Hepatocyte (in vitro differentiated cells): Measurements from ENCODE around the gene AKR1E2.

Source experiments
- EZH2 ChIP-seq: fragments of 200-600 bp; sonication (generic); IDR thresholded peaks from 2 replicates; pipeline ENCODE4 v1.6.1; 2016; ENCODE audit warnings: antibody characterized with exemption, mild to moderate bottlenecking, borderline replicate concordance
- EZH2phosphoT487 ChIP-seq: fragments of 200-600 bp; sonication (generic); IDR thresholded peaks from one replicate; pipeline ENCODE4 v1.6.1; 2018; ENCODE audit warnings: antibody characterized with exemption, mild to moderate bottlenecking, low read depth, moderate library complexity; ENCODE audit not compliant: unreplicated experiment, severe bottlenecking
- TF ChIP-seq, protein P1 (sequence below): fragments of 200-600 bp; sonication (generic); IDR thresholded peaks from 2 replicates; pipeline ENCODE4 v1.5.1; 2016; ENCODE audit warnings: antibody characterized with exemption, mild to moderate bottlenecking; ENCODE audit not compliant: poor library complexity

DNA sequence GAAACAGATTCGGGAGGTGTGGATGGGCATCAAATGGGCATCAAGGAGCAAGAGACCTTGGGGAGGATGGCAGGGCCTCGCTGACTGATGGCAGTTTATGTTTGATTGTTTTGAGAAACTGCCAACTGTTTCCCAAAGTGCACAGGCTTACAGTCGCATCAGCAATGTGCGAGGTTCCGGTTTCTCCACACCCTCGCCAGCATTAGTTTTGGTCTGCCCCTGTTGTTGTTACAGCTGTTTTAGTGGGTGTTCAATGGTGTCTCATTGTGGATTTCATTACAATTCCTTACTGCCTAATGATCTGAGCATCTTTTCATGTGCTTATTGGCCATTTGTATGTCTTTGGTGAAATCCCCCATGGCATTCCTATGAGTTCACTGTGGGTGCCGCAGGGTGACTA is 24.4 kb downstream of the AKR1E2 start:
- TF ChIP-seq, protein P1, sequence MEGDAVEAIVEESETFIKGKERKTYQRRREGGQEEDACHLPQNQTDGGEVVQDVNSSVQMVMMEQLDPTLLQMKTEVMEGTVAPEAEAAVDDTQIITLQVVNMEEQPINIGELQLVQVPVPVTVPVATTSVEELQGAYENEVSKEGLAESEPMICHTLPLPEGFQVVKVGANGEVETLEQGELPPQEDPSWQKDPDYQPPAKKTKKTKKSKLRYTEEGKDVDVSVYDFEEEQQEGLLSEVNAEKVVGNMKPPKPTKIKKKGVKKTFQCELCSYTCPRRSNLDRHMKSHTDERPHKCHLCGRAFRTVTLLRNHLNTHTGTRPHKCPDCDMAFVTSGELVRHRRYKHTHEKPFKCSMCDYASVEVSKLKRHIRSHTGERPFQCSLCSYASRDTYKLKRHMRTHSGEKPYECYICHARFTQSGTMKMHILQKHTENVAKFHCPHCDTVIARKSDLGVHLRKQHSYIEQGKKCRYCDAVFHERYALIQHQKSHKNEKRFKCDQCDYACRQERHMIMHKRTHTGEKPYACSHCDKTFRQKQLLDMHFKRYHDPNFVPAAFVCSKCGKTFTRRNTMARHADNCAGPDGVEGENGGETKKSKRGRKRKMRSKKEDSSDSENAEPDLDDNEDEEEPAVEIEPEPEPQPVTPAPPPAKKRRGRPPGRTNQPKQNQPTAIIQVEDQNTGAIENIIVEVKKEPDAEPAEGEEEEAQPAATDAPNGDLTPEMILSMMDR: no peak
- TF ChIP-seq EZH2 (no peak), EZH2phosphoT487 (no peak)
